ENCODE data around the gene STAG2.
A peak's percentile ranks its signal among the peaks of the same experiment; 100 is the strongest.

The STAG2 gene

GRCh38 chrX:123976706-123977316 lies 15.3 kb downstream of the STAG2 start:
- no peak for DNase-seq

GRCh38 chrX:123983240-123983639 lies 21.7 kb downstream of the STAG2 start:
- no peak for DNase-seq

GRCh38 chrX:123986377-123986776 lies 24.9 kb downstream of the STAG2 start:
- DNase-seq, result no peak

- no peak for DNase-seq
These were observed 27.1 kb downstream of the STAG2 start for GRCh38 chrX:123988423-123989111.

GRCh38 chrX:123989235-123989634 lies 27.7 kb downstream of the STAG2 start:
- no peak for DNase-seq

GRCh38 chrX:123990169-123990568 lies 28.7 kb downstream of the STAG2 start:
- no peak for DNase-seq

- DNase-seq, result no peak
These were observed 29.1 kb downstream of the STAG2 start for GRCh38 chrX:123990602-123991001.

- DNase-seq, result peak in 1 of 2 experiments; percentile 33
These were observed 31.8 kb downstream of the STAG2 start for GRCh38 chrX:123993326-123993725.

GRCh38 chrX:123993904-123994635 lies 32.6 kb downstream of the STAG2 start:
- no peak for DNase-seq

GRCh38 chrX:123994730-123995129 lies 33.2 kb downstream of the STAG2 start:
- no peak for DNase-seq

- no peak for DNase-seq
These were observed 40.1 kb downstream of the STAG2 start for GRCh38 chrX:124001581-124001980.

GRCh38 chrX:124005228-124005627 lies 43.7 kb downstream of the STAG2 start:
- no peak for DNase-seq

- no peak for DNase-seq
These were observed 48.7 kb downstream of the STAG2 start for GRCh38 chrX:124010157-124010556.

- no peak for DNase-seq
These were observed 49.1 kb downstream of the STAG2 start for GRCh38 chrX:124010566-124010965.

GRCh38 chrX:124015721-124016120 lies 54.2 kb downstream of the STAG2 start:
- no peak for DNase-seq

GRCh38 chrX:124016825-124017224 lies 55.3 kb downstream of the STAG2 start:
- no peak for DNase-seq

GRCh38 chrX:124018023-124018422 lies 56.5 kb downstream of the STAG2 start:
- no peak for DNase-seq

GRCh38 chrX:124023838-124024238 lies 62.3 kb downstream of the STAG2 start:
- DNase-seq, result no peak

- no peak for DNase-seq
These were observed 65.0 kb downstream of the STAG2 start for GRCh38 chrX:124026529-124026928.

- no peak for DNase-seq
These were observed 66.7 kb downstream of the STAG2 start for GRCh38 chrX:124028182-124028581.

- DNase-seq, result no peak
These were observed 69.0 kb downstream of the STAG2 start for GRCh38 chrX:124030520-124030919.

GRCh38 chrX:124033821-124034220 lies 72.3 kb downstream of the STAG2 start:
- DNase-seq, result peak in 1 of 2 experiments; percentile 6

- no peak for DNase-seq
These were observed 74.2 kb downstream of the STAG2 start for GRCh38 chrX:124035657-124036056.

GRCh38 chrX:124042042-124042441 lies 80.5 kb downstream of the STAG2 start:
- DNase-seq, result no peak

Data from SW 1271 (cell line).